Nephron progenitor cell (in vitro differentiated cells): ENCODE data around the gene FUT1.

Experiments
- DNase-seq: peaks from one replicate; pipeline ENCODE4 v3.0.0; 2021
- H3K27ac Mint-ChIP-seq: 2 replicates; pipeline ENCODE4 v1.8.0; 2021; ENCODE audit warnings: mild to moderate bottlenecking, moderate library complexity, mixed read lengths
- H3K27me3 Mint-ChIP-seq: 2 replicates; pipeline ENCODE4 v1.8.0; 2021; ENCODE audit warnings: mild to moderate bottlenecking, low read depth, mixed read lengths; ENCODE audit not compliant: poor library complexity
- H3K36me3 Mint-ChIP-seq: 2 replicates; pipeline ENCODE4 v1.8.0; 2021; ENCODE audit warnings: low read depth, mixed read lengths
- H3K4me1 Mint-ChIP-seq: 2 replicates; pipeline ENCODE4 v1.8.0; 2021; ENCODE audit warnings: mixed read lengths
- H3K4me3 Mint-ChIP-seq: 2 replicates; pipeline ENCODE4 v1.8.0; 2021; ENCODE audit warnings: mild to moderate bottlenecking, moderate library complexity, mixed read lengths
- H3K9me3 Mint-ChIP-seq: 2 replicates; pipeline ENCODE4 v1.8.0; 2021; ENCODE audit warnings: mild to moderate bottlenecking, moderate library complexity, mixed read lengths
- TF ChIP-seq, protein P1 (sequence below): fragments of 200-600 bp; sonication (generic); IDR thresholded peaks from 2 replicates; pipeline ENCODE4 v1.5.0; 2021; ENCODE audit warnings: antibody characterized with exemption

FUT1 gene

GRCh38 chr19:48751845-48752495, 471 bp downstream of the FUT1 start:
- Mint-ChIP-seq H3K4me3 (peak overlapping the region; percentile 88), H3K9me3 (no peaks in the 10 kb centered on the region), H3K4me1 (peaks cover 39% of the 10 kb centered on the region), H3K36me3 (no peaks in the 10 kb centered on the region), H3K27ac (no peak overlapping the region), H3K27me3 (peaks cover 49% of the 10 kb centered on the region)
- DNase-seq: no peak
- TF ChIP-seq, protein P1, sequence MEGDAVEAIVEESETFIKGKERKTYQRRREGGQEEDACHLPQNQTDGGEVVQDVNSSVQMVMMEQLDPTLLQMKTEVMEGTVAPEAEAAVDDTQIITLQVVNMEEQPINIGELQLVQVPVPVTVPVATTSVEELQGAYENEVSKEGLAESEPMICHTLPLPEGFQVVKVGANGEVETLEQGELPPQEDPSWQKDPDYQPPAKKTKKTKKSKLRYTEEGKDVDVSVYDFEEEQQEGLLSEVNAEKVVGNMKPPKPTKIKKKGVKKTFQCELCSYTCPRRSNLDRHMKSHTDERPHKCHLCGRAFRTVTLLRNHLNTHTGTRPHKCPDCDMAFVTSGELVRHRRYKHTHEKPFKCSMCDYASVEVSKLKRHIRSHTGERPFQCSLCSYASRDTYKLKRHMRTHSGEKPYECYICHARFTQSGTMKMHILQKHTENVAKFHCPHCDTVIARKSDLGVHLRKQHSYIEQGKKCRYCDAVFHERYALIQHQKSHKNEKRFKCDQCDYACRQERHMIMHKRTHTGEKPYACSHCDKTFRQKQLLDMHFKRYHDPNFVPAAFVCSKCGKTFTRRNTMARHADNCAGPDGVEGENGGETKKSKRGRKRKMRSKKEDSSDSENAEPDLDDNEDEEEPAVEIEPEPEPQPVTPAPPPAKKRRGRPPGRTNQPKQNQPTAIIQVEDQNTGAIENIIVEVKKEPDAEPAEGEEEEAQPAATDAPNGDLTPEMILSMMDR: no peak

- Mint-ChIP-seq H3K4me3 (peak overlapping the region; percentile 88), H3K4me1 (peaks cover 39% of the 10 kb centered on the region), H3K27ac (no peak overlapping the region), H3K9me3 (peaks cover 8% of the 10 kb centered on the region), H3K36me3 (no peaks in the 10 kb centered on the region), H3K27me3 (peaks cover 49% of the 10 kb centered on the region)
- DNase-seq: no peak
- TF ChIP-seq, protein P1: no peak
Observed at GRCh38 chr19:48750771-48751504, 1.5 kb downstream of the FUT1 start.

DNA sequence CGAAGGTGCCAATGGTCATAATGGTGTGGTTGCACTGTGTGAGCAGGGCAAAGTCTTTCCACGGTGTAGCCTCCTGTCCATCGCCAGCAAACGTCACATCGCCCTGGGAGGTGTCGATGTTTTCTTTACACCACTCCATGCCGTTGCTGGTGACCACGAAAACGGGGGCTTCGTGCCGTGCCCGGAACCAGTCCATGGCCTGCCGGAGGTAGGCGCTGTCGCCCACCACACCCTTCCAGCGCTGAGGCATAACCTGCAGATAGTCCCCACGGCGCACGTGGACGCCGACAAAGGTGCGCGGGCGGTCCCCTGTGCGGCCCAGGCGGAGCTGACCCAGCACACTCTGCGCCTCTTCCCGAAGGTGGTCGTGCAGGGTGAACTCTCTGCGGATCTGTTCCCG, 2.1 kb downstream of the FUT1 start:
- no peak for DNase-seq
- TF ChIP-seq, protein P1: no peak
- peaks cover 49% of the 10 kb centered on the region for H3K27me3 Mint-ChIP-seq
- H3K9me3 Mint-ChIP-seq: peaks cover 13% of the 10 kb centered on the region
- no peak overlapping the region for H3K27ac Mint-ChIP-seq
- peaks cover 39% of the 10 kb centered on the region for H3K4me1 Mint-ChIP-seq
- H3K4me3 Mint-ChIP-seq: no peak overlapping the region
- no peaks in the 10 kb centered on the region for H3K36me3 Mint-ChIP-seq

GRCh38 chr19:48749571-48750198, 2.8 kb downstream of the FUT1 start:
- TF ChIP-seq, protein P1: no peak
- Mint-ChIP-seq H3K9me3 (peaks cover 13% of the 10 kb centered on the region), H3K27me3 (peaks cover 45% of the 10 kb centered on the region), H3K4me3 (no peak overlapping the region), H3K27ac (no peak overlapping the region), H3K36me3 (no peaks in the 10 kb centered on the region), H3K4me1 (peaks cover 37% of the 10 kb centered on the region)
- no peak for DNase-seq

DNA sequence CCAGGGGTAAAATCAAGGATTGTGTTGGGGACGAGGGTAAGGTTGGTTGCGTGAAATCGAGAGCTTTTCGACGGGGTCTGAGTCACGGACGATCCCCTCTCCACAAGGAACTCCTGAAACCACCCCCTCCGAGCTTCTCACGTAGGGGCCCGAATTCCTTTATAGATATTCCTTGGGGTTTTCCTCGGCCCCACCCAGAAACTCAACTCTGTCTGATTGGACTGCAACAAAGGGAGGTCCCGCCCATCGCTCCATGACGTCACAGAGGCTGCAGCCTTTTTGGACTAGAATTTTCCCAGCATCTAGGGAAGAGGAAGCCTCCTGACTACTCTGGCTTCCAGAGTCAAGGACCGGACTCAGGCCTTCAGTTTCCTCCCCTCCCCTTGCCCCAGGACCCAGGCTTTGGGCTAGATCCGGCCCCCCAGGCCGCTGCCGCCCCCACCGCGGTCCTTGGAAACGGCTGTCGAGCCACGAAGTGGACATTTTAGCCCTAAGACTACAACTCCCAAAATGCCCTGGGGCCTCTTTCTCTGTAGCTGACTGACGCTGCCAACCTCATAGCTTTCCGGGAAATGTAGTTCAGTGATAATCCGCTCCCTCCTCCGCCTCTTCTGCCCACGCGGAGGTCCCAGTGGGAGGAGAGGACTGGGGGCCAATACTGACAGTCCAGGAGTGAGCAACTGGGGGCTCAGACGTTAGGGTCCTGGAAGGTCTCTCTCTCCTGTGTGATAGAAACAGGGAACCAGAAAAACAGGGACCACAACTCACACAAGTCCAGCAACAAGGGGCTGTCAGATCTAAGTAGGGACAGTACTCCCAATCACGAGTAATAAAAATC, 5.5 kb downstream of the FUT1 start, which contains the start of gene IZUMO1:
Gene IZUMO1 (minus strand): TSS at position 172 of the 838 bp plus-strand sequence. CDS start 1,050 bp downstream, outside the sequence.
- no peaks in the 10 kb centered on the region for H3K36me3 Mint-ChIP-seq
- peaks cover 26% of the 10 kb centered on the region for H3K27me3 Mint-ChIP-seq
- TF ChIP-seq, protein P1: no peak
- H3K4me3 Mint-ChIP-seq: peak within 1 kb of the TSS; percentile 76
- no peak within 1 kb of the TSS for H3K27ac Mint-ChIP-seq
- H3K9me3 Mint-ChIP-seq: peaks cover 13% of the 10 kb centered on the region
- DNase-seq: peak; percentile 88
- peaks cover 19% of the 10 kb centered on the region for H3K4me1 Mint-ChIP-seq
